HG02623 (cell line): Measurements from ENCODE around the gene SHROOM3.

Source experiments
- ATAC-seq: cut with Tn5 transposase; IDR thresholded peaks from one replicate; pipeline ENCODE4 v1.9.1; 2021; ENCODE audit warnings: moderate library complexity; ENCODE audit not compliant: unreplicated experiment

The SHROOM3 gene

DNA sequence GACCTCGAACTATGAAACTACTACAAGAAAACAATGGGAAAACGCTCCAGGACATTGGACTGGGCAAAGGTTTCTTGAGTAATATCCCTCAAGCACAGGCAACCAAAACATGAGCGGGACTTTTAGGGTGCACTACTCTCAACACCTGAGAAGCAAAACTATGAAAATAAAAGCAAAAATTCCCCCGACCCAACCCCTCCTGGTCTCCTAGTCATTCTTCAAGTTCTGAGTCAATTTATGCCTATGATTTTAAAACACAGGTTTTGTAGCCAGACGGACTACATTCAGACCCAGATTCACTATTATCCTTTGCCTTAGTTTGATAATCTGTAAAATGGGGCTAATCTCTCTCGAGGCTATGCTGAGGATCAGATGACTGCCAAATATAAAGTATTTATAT, 365.9 kb downstream of the SHROOM3 start:
- no peak for ATAC-seq

DNA sequence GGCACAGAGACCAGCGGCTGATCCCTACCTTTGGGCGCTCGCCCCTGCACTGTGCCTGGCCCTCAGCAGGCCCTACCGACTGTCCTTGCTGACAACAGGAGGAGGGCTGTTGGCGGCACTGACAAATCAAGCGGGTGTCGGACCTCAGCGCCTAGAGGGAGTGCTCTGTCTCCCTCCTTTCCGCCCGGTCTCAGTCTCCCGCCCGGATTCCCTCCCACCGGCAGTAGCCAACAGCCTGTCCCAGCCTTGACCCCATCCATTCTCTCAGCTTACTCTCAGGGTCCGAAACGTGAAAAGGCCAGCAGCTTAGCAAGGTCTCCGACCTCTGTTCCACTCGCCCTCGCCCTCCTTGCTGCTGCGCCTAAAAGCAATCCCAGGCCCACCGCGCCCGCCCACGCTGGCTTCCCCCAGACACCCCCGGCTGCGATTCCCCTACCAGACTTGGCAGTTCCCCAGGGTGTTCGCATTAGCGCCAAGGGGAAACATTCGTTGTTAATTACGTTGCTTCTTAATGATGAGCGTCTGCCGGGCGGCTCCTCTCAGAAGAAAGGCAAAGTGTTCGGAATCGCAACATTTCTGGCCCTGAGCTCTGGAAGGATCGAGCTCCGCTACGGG, 366.7 kb downstream of the SHROOM3 start:
- ATAC-seq = no peak

DNA sequence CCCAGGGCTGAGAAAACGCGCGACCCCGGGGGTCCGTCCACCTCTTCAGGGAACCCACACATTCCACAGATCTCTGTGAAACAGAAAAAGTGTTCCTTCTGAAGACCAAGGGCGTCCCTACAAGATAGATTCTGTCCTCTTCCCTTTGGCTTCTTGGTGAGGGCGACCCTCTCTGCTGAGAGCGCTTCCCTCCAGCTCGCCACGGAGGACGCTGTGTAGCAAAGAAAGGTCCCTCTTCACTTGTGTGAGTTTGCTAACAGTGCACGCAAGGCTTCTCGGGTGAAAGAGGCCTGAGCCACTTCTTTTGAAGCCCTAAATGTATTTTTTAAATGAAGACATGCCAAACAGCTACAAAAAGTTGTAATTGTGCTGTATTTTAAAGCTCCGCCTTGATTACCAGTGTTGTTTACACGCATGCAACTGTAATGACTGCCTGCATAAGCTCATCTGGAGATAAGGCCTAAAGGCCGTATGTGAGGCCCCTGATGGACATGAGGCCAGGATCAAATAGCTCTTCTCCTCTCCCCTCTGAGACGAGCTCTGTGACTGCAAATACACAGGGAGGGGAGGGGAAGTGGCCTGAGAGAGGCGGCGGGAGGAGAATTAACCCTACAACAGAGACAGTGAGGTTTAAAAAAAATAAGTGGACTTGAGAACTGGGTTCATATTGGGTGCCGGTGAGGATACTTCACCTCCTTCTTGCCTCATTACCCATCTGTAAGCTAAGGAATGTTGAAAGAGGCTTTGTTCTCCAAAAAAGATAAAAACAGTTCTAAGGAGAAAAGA, 367.4 kb downstream of the SHROOM3 start:
- ATAC-seq = no peak

DNA sequence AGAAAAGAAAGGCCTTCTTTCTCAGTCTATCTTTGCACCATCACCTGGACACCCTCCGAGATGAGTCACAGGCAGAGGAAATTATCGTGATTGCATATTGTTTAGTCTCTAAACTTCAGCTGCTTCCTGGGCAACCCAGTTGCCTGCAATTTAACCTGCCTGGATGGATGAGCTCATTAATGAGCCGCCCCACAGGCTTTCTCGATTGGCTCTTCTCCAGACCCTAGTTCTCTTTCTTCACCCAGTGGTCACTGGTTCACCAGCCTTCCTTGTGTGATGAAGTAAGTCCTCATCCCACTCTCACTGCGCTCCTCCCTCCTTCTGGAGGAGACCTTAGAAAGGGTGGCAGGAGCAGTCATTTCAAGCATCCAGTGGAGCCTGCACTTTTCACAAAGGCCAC, 368.5 kb downstream of the SHROOM3 start:
- no peak for ATAC-seq

DNA sequence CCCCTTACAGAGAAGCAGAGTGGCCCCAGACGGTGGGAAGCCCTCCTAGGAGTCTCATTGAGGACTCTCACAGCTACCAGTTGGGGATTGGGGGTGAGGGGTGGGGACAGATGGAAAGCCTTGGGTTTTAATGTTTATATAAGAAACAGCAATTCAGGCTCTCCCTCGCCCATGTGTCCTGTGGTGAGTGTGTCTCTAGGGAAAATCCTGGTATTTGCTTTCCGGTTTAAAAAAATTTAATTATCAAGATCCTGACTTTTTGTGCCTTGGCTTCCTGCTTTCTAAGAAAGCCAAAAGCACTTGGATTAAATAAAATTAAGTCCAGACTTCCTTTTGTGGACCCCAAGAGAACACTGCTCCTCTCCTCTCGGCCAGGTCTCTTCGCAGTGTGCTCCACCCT, 369.1 kb downstream of the SHROOM3 start:
- ATAC-seq = no peak

DNA sequence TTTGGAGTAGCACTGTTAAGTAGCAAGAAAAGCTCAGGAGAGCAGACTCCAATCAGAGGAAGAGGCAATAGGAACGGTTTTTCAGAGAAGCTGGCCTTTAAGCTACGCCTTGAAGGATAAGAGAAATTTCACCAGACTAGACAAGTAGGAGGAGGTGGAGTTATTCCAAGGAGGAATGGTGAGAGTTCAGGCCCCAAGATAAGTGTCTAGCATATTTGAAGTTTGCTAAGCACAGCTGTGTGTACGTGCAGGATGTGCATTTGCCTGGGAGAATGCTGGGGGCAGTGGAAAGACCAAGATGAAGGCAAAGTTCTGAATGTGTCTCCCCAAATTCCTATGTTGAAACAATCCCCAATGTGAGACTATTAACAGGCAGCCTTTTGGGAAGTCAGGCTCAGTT, 371.3 kb downstream of the SHROOM3 start:
- ATAC-seq = no peak

DNA sequence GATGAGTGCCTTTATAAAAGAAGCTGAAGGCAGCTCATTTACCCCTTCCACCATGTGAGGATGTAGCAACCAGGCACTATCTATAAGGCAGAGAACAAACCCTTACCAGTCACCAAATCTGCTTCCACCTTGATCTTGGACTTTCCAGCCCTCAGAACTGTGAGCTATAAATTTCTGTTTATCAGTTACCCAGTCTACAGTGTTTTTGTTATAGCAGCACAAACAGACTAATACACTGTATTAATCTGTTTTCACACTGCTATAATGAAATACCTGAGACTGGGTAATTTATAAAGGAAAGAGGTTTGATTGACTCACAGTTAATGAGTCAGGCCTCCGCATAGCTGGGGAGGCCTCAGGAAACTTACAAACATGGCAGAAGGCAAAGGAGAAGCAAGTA, 371.7 kb downstream of the SHROOM3 start:
- ATAC-seq = no peak

DNA sequence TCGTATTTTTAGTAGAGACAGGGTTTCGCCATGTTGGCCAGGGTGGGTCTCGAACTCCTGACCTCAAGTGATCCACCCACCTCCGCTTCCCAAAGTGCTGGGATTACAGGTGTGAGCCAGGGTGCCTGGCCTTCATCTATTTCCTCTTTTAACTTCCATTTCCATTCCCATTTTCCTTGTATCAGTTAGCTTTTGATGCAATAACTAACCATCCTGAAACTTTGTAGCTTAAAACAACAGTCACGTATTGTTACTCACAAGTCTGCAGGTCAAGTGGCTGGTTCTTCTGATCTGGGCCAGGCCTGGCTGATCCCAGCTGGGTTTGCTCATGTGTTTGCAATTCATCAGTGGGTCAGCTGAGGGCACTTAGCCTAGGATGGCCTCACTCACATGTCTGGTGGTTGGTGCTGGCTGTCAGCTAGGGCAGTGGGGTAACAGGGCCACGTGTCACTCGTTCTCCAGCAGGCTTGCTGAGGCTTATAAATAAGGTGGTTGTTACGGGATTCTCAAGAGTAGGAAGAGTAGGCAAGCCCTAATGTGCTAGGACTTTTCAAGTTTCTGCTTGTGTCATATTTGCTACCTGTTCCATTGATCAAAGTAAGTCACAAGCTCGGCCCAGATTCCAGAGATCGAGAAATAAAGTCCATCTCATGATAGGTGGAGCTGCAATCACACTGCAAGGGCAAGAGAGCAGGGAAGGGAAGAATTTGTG, 374.7 kb downstream of the SHROOM3 start:
- ATAC-seq = no peak

DNA sequence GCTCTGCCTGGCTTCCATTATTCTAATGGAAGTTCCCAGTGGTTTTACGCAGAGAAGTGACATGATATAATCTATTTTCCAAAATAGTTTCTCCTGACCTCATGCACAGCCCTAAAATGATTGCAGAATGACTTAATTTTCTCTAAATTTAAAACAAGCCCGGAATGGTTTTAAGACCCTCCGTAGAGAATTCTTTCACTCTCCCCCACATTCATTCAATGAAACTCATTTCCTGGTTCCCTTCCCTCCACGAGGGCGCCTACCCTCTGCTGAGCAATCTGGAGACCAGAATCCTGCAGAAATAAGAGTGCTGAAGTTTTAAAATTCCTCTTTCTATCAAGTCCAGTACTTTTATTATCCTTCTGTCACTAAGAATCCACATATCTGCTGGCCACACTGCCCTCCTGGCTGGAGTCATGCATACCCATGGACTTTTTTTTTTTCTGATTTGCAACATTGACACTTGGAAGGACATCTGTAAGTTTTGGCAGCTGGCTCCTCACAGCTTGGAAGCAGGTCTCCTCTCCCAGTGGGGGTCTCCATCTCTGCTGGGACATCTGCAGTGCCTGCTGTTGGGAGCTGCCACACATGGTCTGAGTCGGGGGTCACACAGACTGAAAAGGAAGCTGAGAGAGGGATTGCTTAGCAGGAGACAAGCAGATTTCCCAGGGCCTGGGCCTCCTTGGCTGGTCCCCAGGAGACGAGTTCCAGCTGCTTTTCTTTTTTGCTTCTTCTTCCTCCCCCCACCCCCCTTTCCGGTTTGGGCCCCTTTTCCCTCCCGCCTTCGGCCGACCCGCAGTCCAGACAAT, 376.8 kb downstream of the SHROOM3 start:
- no peak for ATAC-seq

DNA sequence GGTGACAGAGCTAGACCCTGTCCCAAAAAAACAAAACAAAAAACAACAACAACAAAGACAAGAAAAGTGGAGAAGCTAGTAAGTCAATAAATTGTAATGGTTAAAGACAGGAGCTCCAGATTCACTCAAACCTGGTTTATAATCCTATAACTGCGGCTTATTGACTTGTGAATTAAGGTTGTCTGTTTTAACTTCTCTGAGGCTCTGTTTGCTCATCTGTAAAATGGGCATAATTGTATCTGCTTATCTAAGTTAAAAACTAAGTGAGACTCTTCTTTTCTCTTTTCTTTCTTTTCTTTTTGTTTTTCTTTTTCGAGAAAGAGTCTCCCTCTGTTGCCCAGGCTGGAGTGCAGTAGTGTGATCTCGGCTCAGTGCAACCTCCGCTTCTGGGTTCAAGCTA, 378.0 kb downstream of the SHROOM3 start:
- no peak for ATAC-seq

DNA sequence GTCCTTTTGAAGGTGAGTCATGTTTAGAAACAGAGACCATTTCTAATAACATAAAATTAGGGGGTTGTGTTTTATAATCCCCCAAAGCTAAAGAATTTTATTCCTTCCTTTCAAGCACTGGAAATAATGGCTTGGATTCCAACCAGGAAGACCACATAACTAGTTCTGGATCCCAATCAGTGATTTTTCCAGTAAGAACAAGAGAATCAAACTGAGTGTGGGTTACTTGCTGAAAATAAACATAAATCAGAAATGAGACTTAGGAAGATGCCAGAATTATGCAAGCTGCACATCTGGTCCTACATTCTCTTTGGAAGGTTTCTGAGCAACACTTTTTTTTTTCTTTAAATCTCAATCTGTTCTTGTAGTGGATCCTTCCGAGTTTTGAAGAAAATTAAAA, 386.6 kb downstream of the SHROOM3 start:
- no peak for ATAC-seq

DNA sequence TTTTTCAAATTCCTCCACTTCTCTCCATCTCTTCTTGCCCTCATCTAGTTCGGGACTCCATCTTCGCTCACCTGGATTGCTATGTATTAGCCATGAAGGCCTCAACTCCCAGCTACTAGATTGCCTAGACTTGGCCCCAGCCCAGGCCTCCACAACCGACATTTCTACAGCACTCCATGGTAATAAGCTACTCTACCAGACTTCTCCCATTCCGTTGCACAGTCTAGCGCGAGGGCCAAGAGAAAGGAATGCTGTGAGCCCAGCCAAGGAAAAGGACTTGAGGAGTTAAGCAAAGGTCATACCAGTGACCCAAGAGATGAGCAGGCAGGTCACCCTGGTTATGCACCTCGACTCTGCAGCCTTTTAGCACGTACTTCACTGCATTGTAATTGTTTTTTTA, 387.3 kb downstream of the SHROOM3 start:
- ATAC-seq = no peak

DNA sequence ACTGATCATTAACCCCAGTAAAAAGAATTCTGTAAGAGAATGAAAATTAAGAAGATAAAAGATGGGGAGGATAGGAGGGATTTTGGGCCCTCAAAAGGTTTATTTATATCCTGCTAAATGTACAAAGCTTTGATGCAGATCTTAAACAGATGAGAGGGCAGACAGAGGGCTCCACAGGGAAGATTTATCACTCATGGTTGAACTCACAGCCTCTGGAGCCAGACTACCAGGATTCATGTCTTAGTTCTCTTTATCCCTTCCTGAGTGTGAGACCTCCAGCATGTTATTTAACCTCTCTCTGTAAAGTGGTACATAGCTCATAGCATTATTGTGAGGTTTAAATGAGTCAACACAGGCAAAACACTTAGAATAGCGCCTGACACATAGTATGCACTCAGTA, 388.5 kb downstream of the SHROOM3 start:
- no peak for ATAC-seq

DNA sequence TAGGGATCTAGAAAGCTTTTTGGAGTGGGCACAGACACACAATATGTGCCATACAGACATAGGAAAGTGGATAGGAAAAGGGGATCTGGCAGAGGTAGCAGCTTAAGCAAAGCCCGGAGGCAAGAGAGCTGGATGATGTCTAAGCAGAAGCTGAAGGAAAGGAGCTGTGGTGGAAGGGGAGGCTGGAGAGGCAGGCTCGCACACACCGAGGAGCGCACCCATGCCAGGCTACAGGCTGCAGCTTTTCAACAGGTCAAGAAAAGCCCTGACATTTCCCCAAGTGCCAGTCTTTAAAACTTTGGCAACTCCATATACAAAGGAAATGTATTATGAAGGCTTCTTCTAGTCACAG, 395.6 kb downstream of the SHROOM3 start:
- no peak for ATAC-seq

DNA sequence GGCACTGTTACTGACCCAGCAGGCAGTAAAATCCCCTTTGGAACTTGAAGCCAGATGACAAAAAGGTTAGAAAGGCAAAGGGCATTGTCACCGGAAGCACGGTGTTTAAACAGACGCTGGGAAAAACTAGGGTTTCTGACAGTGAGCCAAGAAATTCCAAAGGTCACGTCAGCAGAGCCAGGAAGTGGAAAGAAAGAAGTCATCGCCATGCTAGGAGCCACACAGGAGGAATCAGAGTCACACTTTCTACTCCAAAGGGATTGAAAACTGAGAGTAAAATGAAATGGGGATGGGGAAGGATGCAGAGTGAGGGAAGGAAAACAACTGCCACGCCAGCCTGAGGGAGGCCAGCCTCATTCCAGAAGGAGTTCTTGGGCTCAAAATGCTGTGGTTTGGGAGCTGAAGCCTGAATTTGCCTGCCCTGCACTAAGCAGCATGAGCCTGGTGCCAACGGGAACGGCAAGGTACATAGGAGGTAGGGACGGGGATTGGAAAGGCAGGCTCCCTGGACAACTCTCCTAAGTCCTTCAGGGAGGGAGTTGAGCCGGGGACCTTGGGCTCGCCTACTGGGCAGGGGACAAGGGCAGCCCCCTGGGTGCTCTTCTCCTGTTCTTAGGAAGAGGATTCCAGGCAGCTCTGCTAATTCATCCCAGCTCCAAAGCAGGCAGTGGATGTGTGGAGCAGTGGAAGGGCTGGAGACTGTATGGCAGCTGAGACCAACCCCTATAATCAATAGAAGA, 396.1 kb downstream of the SHROOM3 start:
- ATAC-seq = no peak

DNA sequence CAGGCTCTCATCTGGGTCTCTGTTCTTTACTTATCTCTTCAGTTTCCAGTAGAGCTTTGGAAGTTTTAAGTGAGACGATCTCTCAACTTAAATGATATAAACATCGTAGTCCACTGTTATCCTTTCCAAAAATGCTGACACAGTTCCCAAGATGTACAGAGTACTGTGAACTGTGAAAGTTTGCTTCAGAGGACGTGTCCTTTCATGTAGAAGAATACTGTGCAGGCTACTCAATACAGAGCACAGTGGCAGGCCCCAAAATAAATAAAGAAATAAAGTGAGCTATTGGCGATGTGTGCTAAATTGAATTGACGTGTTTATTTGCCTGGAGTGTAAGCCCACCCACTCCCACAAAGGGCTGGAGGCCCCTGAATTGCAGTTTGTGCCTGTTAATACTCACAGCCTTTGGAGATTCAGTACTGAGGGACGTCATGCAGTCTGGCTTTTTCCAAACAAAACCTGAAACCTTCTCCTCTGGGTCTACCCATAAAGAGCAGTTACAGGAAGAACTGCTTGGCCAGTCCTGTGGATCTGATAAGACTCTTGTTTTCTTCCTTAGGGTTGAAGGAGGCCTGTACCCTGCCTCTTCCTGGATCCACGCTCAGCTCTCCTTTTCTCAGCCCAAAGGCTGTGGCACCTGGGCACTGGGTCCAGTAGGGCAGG, 396.8 kb downstream of the SHROOM3 start:
- no peak for ATAC-seq
